Bronchus fibroblast of lung (primary cell): Measurements from ENCODE around the gene MRPS17. TPM values are rescaled to one million over a fixed set of nuclear protein-coding genes. Genes with fewer than 3 reads are reported as not detected.

Experiments
- total RNA-seq: library from RNA; depleted of rRNA; stranded (reverse); fragments of >200 nt; gene quantifications from 2 replicates; pipeline ENCODE4 v1.2.3, GENCODE V29; 2015

Gene MRPS17
- 8.9 and 9.6 TPM in 2 replicates for total RNA-seq

GRCh38 chr7:55951637-55952351 is at the start of gene MRPS17:
Gene MRPS17, plus strand, starts transcription at chr7:55951877. Its CDS starts 1,319 bp downstream, at chr7:55953196.

GRCh38 chr7:55964261-55965099 is 12.8 kb downstream of the MRPS17 start, which contains the start of gene NIPSNAP2:
Gene NIPSNAP2, plus strand, starts transcription at chr7:55964585. Its CDS starts 25 bp downstream, at chr7:55964610.

Other genes with a start within 250 kb of the MRPS17 start
- not detected in 2 replicates for gene SEPTIN14, start 89.1 kb upstream of the MRPS17 start, total RNA-seq
- 0.67 and 1.5 TPM in 2 replicates for gene ZNF713, start 64.4 kb upstream of the MRPS17 start, total RNA-seq
- gene NIPSNAP2, start 12.7 kb downstream of the MRPS17 start, total RNA-seq = 54.7 and 62.4 TPM in 2 replicates
- gene PSPH, start 99.6 kb downstream of the MRPS17 start, total RNA-seq = 101 and 111 TPM in 2 replicates
- gene CCT6A, start 99.9 kb downstream of the MRPS17 start, total RNA-seq = 153 and 157 TPM in 2 replicates
- gene SUMF2, start 112.4 kb downstream of the MRPS17 start, total RNA-seq = 124 and 128 TPM in 2 replicates
- 0.34 TPM in 1 of 2 replicates, not detected in the other for gene PHKG1, start 141.1 kb downstream of the MRPS17 start, total RNA-seq
- gene CHCHD2, start 154.6 kb downstream of the MRPS17 start, total RNA-seq = 815 and 824 TPM in 2 replicates
- gene NUPR2, start 164.5 kb downstream of the MRPS17 start, total RNA-seq = not detected in 2 replicates